SH-SY5Y (cell line): ENCODE results near the gene COL18A1.

Experiments used
- GATA2 ChIP-seq: IDR thresholded peaks from 2 replicates; pipeline ENCODE4 v1.6.1; 2011; ENCODE audit warnings: mild to moderate bottlenecking, low read depth, low read length
- GATA3 ChIP-seq: IDR thresholded peaks from 2 replicates; pipeline ENCODE4 v1.6.1; 2011; ENCODE audit warnings: low read depth, mild to moderate bottlenecking, low read length, moderate library complexity

COL18A1 gene

DNA sequence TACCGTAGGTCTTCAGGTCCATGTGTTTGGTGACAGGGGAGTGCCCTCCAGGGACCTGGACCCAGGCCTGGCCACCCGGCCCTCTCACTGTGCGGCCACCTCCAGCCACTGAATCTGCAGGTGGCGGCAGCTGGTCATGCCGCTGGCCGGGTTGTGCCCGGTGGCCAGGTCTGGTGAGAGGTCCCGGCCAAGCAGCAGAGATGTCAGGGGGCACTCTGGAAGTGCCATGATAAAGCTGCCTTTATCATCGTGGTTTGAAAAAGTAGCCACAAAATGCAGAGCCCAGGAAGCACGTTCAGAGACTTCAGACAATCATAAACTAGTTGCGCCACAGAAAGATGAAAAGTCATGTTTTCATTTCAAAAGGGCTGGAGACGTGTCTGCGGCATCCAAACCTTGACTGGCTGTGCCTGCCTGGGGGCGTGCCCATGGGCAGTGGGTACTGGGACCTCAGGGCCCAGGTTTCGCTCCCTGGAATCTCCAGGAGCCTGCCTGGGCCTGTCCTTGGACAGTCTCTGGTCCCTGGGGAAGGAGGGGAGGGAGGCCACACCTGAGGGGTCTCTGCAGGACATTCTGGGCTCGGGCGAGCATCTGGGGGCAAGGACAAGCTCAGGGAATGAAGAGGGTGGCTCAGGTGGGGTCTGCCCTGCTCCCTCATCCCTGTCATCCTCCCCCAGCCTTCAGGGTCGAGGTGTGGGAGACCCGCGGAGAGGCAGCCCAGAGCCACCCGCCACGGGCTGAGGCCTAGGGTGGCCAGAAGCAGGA, 44.9 kb downstream of the COL18A1 start:
- TF ChIP-seq GATA3 (no peak), GATA2 (no peak)

DNA sequence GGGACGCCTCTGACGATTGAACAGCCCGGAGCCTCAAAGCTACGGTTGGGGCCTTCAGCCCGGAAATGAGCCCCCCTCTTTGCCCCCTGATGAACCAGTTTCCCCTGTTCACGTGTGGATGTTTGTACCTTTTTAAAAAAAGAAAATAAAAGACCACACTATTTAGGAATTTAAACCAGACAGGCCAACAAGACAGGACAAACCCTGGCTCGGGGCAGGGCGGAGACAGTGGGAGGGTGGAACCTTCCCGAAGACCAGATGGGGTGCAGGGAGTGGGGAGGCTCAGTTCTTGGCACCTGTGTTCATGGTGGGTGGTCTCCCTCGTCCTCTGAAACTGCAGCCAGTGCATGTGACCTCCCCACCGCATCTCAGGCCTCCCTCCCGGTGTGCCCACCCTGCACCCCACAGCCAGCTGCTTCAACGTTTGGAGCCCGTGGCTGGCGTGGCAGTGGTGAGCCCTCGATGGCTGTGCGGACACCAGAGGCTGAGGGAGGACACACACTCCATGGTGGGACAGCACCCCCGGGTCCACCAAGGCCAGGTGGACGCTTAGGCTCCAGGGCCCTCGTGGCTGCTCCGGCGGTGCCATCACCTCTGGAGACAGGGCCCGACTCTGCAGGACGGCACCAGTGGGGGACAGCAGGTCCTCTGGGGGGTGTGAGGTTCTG, 45.6 kb downstream of the COL18A1 start:
- TF ChIP-seq GATA2, result no peak
- no peak for TF ChIP-seq GATA3

DNA sequence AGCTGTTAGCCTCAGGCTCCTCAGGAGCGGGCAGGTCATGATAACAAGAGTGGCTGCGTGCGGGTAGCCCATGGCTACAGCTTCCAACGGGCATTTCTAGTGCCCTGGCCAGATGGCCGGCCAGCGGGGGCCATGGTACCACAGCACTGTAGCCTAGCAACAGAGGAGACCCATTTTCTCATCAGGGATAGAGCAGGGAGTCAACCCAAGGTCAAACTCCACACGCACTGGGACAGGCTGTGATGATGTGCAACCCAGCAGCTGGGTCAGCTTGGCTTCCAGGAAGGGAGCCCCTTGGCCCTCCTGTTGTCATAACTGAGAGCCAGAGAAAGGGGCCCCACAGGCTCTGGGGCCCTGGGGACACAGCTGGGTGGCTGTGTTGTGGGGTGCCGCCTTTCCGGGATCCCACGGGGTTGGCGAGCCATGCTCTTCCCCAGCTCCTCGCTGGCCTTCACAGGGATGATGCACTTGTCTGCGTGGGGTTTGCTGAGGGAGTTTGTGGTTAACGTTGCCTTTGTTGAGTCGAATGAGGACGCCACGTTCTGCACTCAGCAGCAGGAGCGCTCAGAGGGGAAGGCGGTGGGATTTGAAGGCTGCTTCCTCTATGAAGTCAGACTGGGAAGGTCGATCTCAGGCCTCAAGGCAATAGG, 46.3 kb downstream of the COL18A1 start:
- TF ChIP-seq GATA2, result no peak
- TF ChIP-seq GATA3, result no peak

DNA sequence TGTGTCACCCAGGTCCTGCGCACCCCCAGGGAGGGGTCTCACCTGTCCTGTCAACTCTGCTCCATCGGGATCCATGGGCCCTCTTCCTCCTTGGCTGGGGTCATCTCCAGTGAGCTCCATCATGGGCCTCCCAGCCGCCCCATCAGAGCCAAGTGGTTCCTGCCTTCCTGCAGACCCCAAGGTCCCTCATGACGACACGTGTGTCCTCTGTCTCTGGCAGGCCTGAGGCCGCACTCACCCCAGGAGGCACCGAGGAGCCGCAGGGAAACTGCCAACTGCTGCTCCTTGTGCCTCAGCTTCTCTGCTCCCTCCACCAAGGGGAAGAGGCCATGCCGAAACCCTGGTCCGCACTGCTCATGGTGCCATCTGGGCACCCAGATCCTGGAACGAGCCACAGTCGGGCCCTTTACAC, 46.8 kb downstream of the COL18A1 start:
- no peak for TF ChIP-seq GATA2
- TF ChIP-seq GATA3, result no peak

DNA sequence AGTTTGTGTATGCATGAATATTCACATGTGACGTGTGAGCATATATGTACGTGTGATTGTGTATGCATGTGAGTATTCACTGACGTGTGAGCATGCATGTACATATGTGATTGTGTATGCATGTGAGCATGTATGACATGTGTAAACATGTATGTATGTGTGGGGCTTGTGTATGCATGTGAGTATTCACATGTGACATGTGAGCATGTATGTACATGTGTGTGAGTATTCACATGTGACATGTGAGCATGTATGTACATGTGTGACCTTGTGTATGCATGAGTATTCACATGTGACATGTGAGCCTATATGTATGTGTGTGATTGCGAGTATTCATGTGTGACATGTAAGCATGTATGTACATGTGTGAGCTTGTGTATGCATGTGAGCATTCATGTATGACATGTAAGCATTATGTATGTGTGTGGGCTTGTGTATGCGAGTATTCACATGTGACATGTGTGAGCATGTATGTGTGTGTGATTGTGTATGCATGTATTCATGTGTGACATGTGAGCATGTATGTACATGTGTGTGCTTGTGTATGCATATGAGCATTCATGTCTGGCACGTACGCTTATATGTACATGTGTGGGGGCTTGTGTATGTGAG, 47.8 kb downstream of the COL18A1 start:
- no peak for TF ChIP-seq GATA3
- TF ChIP-seq GATA2, result no peak

DNA sequence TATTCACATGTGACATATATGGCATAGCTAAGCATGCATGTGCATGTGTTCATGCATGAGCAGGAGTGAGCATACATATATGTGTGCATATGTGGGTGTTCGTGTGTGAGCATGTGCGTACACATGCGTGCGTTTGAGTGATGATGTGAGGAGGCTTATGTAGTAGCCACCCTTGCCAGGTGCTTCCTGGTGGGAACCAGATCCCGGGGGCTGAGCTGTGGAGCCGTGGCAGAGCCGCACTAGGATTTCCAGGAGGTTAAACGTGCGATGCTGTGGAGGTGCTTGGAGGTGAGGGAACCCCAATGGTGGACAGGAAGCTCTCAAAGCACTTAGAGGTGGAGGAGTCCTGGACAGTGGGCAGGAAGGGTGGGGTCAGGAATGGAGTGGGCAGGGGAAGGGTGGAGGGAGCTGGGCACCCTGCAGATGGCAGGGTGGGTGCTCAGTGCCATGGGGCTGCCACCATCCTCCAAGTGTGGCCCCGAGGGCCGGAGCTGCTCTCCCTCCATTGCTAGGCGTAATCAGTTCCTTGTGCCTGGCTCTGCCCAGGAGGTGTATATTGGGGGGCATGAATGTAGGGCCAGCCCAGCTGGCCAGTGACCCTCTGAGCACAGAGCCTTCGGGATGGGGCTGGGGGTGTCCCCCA, 48.5 kb downstream of the COL18A1 start:
- TF ChIP-seq GATA2, result no peak
- no peak for TF ChIP-seq GATA3

DNA sequence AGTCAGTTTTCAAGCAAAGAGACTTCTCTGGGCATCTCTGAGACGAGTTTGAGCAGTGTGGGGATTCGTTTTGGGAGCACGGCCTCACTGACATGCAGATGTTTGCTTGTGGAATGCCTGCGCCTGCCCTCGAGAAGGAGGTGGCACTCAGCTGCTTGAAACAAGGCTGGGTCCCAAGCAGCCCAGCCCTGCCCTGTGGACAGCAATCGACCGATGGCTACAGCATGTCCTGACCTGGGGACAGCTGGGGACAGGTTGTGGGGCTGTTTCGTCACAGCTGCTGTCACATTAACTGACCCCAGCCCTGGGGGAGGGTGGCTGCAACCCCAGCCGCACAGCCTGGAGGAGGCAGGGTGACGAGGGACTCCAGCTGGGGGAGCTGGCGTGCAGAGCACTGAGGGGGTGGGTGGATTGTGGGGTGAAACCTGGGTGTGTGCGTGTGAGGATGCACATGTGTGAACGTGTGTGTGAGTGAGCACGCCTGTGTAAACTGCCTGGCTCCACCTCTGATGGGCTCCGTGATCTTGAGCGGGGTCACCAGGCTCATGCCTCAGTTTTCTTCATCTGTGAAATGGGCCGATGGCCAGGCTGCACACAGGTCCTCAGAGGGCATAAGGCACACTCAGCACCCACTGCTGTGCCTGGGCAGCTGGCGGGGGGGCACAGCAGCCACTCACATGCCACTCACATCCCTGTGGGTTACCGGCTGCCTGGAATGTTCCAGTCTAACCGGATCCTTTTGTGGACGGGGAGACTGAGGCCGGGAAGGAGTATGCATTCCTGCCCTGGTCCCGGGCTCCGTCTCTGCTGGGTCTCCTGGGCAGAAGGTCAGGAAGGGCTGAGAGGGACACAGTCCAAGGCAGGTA, 49.3 kb downstream of the COL18A1 start:
- TF ChIP-seq GATA3, result no peak
- TF ChIP-seq GATA2, result no peak

DNA sequence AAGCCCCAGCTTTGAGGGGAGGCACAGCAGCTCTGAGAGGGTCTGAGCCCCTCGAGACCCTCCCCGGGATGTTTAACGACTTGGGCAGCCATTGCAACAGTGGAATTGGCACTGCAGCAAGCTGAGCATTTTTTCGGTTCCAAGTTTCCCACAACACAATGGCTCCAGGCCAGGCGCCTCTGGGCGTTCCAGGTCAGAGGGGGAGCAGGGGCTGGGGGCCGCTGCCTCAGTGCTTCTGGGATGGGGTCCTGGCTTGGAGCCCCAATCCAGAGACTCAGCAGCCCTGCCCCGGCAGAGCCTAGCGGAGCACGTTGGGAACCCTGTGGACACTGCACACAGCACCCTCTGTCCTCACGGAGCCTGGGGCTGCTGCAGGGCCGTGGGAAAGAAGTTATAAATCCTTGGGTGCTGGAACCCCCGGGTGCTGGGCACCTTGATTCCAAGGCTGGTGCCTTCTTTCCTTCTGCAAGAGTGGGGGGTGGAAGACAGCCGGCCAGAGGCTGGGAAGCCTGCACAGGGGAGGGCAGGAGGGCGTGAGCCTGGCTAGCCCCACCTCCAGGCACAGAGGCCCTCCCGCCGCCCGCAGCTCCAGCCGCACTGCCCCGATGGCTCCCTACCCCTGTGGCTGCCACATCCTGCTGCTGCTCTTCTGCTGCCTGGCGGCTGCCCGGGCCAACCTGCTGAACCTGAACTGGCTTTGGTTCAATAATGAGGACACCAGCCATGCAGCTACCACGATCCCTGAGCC, 50.1 kb downstream of the COL18A1 start:
- no peak for TF ChIP-seq GATA3
- no peak for TF ChIP-seq GATA2

DNA sequence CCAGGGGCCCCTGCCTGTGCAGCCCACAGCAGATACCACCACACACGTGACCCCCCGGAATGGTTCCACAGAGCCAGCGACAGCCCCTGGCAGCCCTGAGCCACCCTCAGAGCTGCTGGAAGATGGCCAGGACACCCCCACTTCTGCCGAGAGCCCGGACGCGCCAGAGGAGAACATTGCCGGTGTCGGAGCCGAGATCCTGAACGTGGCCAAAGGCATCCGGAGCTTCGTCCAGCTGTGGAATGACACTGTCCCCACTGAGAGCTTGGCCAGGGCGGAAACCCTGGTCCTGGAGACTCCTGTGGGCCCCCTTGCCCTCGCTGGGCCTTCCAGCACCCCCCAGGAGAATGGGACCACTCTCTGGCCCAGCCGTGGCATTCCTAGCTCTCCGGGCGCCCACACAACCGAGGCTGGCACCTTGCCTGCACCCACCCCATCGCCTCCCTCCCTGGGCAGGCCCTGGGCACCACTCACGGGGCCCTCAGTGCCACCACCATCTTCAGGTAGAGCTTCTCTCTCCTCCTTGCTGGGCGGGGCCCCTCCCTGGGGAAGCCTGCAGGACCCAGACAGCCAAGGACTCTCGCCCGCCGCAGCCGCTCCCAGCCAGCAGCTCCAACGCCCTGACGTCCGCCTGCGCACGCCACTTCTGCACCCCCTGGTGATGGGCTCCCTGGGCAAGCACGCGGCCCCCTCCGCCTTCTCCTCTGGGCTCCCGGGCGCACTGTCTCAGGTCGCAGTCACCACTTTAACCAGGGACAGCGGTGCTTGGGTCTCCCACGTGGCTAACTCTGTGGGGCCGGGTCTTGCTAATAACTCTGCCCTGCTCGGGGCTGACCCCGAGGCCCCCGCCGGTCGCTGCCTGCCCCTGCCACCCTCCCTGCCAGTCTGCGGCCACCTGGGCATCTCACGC, 51.0 kb downstream of the COL18A1 start:
- TF ChIP-seq GATA2 (no peak), GATA3 (no peak)

DNA sequence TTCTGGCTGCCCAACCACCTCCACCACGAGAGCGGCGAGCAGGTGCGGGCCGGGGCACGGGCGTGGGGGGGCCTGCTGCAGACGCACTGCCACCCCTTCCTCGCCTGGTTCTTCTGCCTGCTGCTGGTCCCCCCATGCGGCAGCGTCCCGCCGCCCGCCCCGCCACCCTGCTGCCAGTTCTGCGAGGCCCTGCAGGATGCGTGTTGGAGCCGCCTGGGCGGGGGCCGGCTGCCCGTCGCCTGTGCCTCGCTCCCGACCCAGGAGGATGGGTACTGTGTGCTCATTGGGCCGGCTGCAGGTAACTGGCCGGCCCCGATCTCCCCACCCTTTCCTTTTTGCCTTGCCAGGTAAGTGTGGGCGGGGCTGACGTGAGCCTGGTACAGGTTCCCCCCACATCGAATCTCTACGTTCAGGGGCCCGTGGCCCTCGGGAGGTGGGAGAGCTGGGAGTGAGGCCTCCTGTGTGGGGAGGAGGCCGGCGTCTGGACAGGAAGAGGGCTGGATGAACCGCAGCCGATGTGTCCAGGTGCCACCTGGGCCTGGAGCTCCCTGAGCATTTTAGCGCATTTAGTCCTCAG, 51.7 kb downstream of the COL18A1 start:
- no peak for TF ChIP-seq GATA3
- no peak for TF ChIP-seq GATA2

DNA sequence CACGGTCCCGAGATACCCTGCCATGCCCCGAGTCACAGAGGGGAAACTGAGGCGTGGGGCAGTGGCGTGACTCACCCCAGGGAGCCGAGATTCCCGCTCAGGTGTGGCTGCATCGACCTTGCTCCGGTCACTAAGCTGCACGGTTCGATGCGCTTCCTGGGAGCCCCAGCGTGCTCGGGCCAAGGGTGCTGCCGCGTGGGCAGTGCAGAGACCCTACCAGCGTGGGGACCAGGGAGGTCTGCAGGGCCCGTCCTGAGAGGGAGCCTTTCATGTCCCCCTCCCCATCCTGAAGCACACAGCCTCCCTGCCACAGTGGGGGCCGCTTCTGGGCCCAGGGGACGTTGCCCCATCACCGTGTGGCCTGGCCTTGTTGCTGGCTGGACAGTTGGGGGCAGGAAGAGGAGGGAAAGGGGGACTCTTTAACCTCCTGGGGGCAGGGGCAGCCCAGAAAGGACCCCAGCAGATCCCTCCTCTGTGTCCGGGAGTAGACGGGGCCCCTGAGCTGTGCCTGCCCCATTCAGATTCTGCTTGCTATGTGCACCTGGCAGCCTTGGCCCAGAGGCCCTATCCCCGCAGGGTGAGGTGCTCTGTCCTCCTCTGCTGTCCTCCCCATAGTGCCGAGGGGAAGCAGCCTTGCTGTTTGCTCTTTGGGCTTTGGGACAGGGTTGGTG, 52.3 kb downstream of the COL18A1 start:
- TF ChIP-seq GATA3 (no peak), GATA2 (no peak)
